Activated T-cell treated with anti-CD3 and anti-CD28 coated beads, Interleukin-2, amount 50 U/mL, for 24 hours (primary cell): Measurements from ENCODE around the gene AAK1.
A peak's percentile ranks its signal among the peaks of the same experiment; 100 is the strongest.

Experiments
- DNase-seq: peaks from one replicate; pipeline ENCODE4 v3.0.0-alpha.2; 2020
- H3K27ac Mint-ChIP-seq: 2 replicates; pipeline ENCODE4 v1.8.0; 2020; ENCODE audit warnings: mild to moderate bottlenecking, mixed read lengths
- H3K27me3 Mint-ChIP-seq: 2 replicates; pipeline ENCODE4 v1.8.0; 2020; ENCODE audit warnings: mixed read lengths
- H3K36me3 Mint-ChIP-seq: 2 replicates; pipeline ENCODE4 v1.8.0; 2020; ENCODE audit warnings: low read depth, mixed read lengths
- H3K4me1 Mint-ChIP-seq: 2 replicates; pipeline ENCODE4 v1.8.0; 2020; ENCODE audit warnings: low read depth, mixed read lengths
- H3K4me3 Mint-ChIP-seq: 2 replicates; pipeline ENCODE4 v1.8.0; 2020; ENCODE audit warnings: mild to moderate bottlenecking, moderate library complexity, mixed read lengths
- H3K9me3 Mint-ChIP-seq: 2 replicates; pipeline ENCODE4 v1.8.0; 2020; ENCODE audit warnings: mixed read lengths

The AAK1 gene

GRCh38 chr2:69490486-69490885 is 153.1 kb downstream of the AAK1 start:
- peaks cover 41% of the 10 kb centered on the region for H3K4me1 Mint-ChIP-seq
- H3K36me3 Mint-ChIP-seq = peaks cover 81% of the 10 kb centered on the region
- peak overlapping the region; percentile 29 for H3K27ac Mint-ChIP-seq
- no peaks in the 10 kb centered on the region for H3K9me3 Mint-ChIP-seq
- DNase-seq = no peak
- H3K27me3 Mint-ChIP-seq = no peaks in the 10 kb centered on the region
- H3K4me3 Mint-ChIP-seq = no peak overlapping the region

GRCh38 chr2:69489793-69490192 is 153.7 kb downstream of the AAK1 start:
- peaks cover 81% of the 10 kb centered on the region for H3K36me3 Mint-ChIP-seq
- no peak for DNase-seq
- peaks cover 43% of the 10 kb centered on the region for H3K4me1 Mint-ChIP-seq
- no peaks in the 10 kb centered on the region for H3K9me3 Mint-ChIP-seq
- no peaks in the 10 kb centered on the region for H3K27me3 Mint-ChIP-seq
- H3K27ac Mint-ChIP-seq = peak overlapping the region; percentile 29
- no peak overlapping the region for H3K4me3 Mint-ChIP-seq

- Mint-ChIP-seq H3K4me1 (peaks cover 27% of the 10 kb centered on the region), H3K36me3 (peaks cover 75% of the 10 kb centered on the region), H3K27me3 (no peaks in the 10 kb centered on the region), H3K27ac (peak overlapping the region; percentile 42), H3K4me3 (no peak overlapping the region), H3K9me3 (no peaks in the 10 kb centered on the region)
- no peak for DNase-seq
Measured at GRCh38 chr2:69483696-69484095, 159.8 kb downstream of the AAK1 start.

- Mint-ChIP-seq H3K4me1 (peaks cover 28% of the 10 kb centered on the region), H3K27ac (peak overlapping the region; percentile 77), H3K4me3 (no peak overlapping the region), H3K27me3 (no peaks in the 10 kb centered on the region), H3K36me3 (peaks cover 74% of the 10 kb centered on the region), H3K9me3 (no peaks in the 10 kb centered on the region)
- DNase-seq = no peak
Measured at GRCh38 chr2:69483024-69483423, 160.5 kb downstream of the AAK1 start.

- H3K4me1 Mint-ChIP-seq = peaks cover 33% of the 10 kb centered on the region
- no peaks in the 10 kb centered on the region for H3K9me3 Mint-ChIP-seq
- H3K27ac Mint-ChIP-seq = peak overlapping the region; percentile 6
- H3K36me3 Mint-ChIP-seq = peaks cover 73% of the 10 kb centered on the region
- no peak for DNase-seq
- no peak overlapping the region for H3K4me3 Mint-ChIP-seq
- no peaks in the 10 kb centered on the region for H3K27me3 Mint-ChIP-seq
Measured at GRCh38 chr2:69482471-69482870, 161.1 kb downstream of the AAK1 start.

GRCh38 chr2:69481421-69481820 is 162.1 kb downstream of the AAK1 start:
- H3K4me3 Mint-ChIP-seq = no peak overlapping the region
- no peaks in the 10 kb centered on the region for H3K9me3 Mint-ChIP-seq
- no peak for DNase-seq
- peaks cover 44% of the 10 kb centered on the region for H3K4me1 Mint-ChIP-seq
- H3K27ac Mint-ChIP-seq = no peak overlapping the region
- H3K36me3 Mint-ChIP-seq = peaks cover 71% of the 10 kb centered on the region
- H3K27me3 Mint-ChIP-seq = no peaks in the 10 kb centered on the region

- Mint-ChIP-seq H3K27ac (peak overlapping the region; percentile 55), H3K4me1 (peaks cover 43% of the 10 kb centered on the region), H3K4me3 (no peak overlapping the region), H3K9me3 (no peaks in the 10 kb centered on the region), H3K36me3 (peaks cover 67% of the 10 kb centered on the region), H3K27me3 (no peaks in the 10 kb centered on the region)
- DNase-seq = no peak
Measured at GRCh38 chr2:69477627-69478026, 165.9 kb downstream of the AAK1 start.

- Mint-ChIP-seq H3K27ac (no peak overlapping the region), H3K4me3 (no peak overlapping the region), H3K27me3 (no peaks in the 10 kb centered on the region), H3K4me1 (peaks cover 43% of the 10 kb centered on the region), H3K9me3 (no peaks in the 10 kb centered on the region), H3K36me3 (peaks cover 62% of the 10 kb centered on the region)
- no peak for DNase-seq
Measured at GRCh38 chr2:69474688-69475087, 168.9 kb downstream of the AAK1 start.

GRCh38 chr2:69471793-69472192 is 171.7 kb downstream of the AAK1 start:
- no peak for DNase-seq
- H3K27ac Mint-ChIP-seq = no peak overlapping the region
- H3K9me3 Mint-ChIP-seq = no peaks in the 10 kb centered on the region
- H3K4me3 Mint-ChIP-seq = no peak overlapping the region
- H3K36me3 Mint-ChIP-seq = peaks cover 52% of the 10 kb centered on the region
- peaks cover 28% of the 10 kb centered on the region for H3K4me1 Mint-ChIP-seq
- no peaks in the 10 kb centered on the region for H3K27me3 Mint-ChIP-seq

- H3K4me3 Mint-ChIP-seq = no peak overlapping the region
- peaks cover 23% of the 10 kb centered on the region for H3K4me1 Mint-ChIP-seq
- peaks cover 52% of the 10 kb centered on the region for H3K36me3 Mint-ChIP-seq
- H3K27ac Mint-ChIP-seq = no peak overlapping the region
- DNase-seq = no peak
- no peaks in the 10 kb centered on the region for H3K27me3 Mint-ChIP-seq
- no peaks in the 10 kb centered on the region for H3K9me3 Mint-ChIP-seq
Measured at GRCh38 chr2:69470911-69471310, 172.6 kb downstream of the AAK1 start.

GRCh38 chr2:69469784-69470183 is 173.8 kb downstream of the AAK1 start:
- H3K9me3 Mint-ChIP-seq = no peaks in the 10 kb centered on the region
- H3K4me3 Mint-ChIP-seq = no peak overlapping the region
- no peak overlapping the region for H3K27ac Mint-ChIP-seq
- DNase-seq = no peak
- H3K27me3 Mint-ChIP-seq = no peaks in the 10 kb centered on the region
- H3K4me1 Mint-ChIP-seq = peaks cover 13% of the 10 kb centered on the region
- peaks cover 54% of the 10 kb centered on the region for H3K36me3 Mint-ChIP-seq

GRCh38 chr2:69469375-69469774 is 174.2 kb downstream of the AAK1 start:
- H3K9me3 Mint-ChIP-seq = no peaks in the 10 kb centered on the region
- no peak for DNase-seq
- H3K27me3 Mint-ChIP-seq = no peaks in the 10 kb centered on the region
- peaks cover 13% of the 10 kb centered on the region for H3K4me1 Mint-ChIP-seq
- H3K4me3 Mint-ChIP-seq = no peak overlapping the region
- peaks cover 58% of the 10 kb centered on the region for H3K36me3 Mint-ChIP-seq
- no peak overlapping the region for H3K27ac Mint-ChIP-seq

- H3K4me3 Mint-ChIP-seq = no peak overlapping the region
- H3K4me1 Mint-ChIP-seq = peaks cover 13% of the 10 kb centered on the region
- no peaks in the 10 kb centered on the region for H3K27me3 Mint-ChIP-seq
- H3K9me3 Mint-ChIP-seq = no peaks in the 10 kb centered on the region
- peaks cover 67% of the 10 kb centered on the region for H3K36me3 Mint-ChIP-seq
- no peak for DNase-seq
- peak overlapping the region; percentile 26 for H3K27ac Mint-ChIP-seq
Measured at GRCh38 chr2:69466728-69467127, 176.8 kb downstream of the AAK1 start.

- Mint-ChIP-seq H3K36me3 (peaks cover 73% of the 10 kb centered on the region), H3K9me3 (no peaks in the 10 kb centered on the region), H3K4me3 (no peak overlapping the region), H3K27me3 (no peaks in the 10 kb centered on the region), H3K4me1 (peaks cover 13% of the 10 kb centered on the region), H3K27ac (peak overlapping the region; percentile 26)
- DNase-seq = no peak
Measured at GRCh38 chr2:69465513-69466456, 177.8 kb downstream of the AAK1 start.

GRCh38 chr2:69464575-69464974 is 179.0 kb downstream of the AAK1 start:
- Mint-ChIP-seq H3K9me3 (no peaks in the 10 kb centered on the region), H3K4me1 (peaks cover 12% of the 10 kb centered on the region), H3K36me3 (peaks cover 66% of the 10 kb centered on the region), H3K27ac (no peak overlapping the region), H3K4me3 (no peak overlapping the region), H3K27me3 (no peaks in the 10 kb centered on the region)
- DNase-seq = no peak
